Vagina (tissue), 2 donors: ENCODE data around the gene PRSS36.

Source experiments
- POLR2A ChIP-seq, 2 donors: fragments of 450-650 bp; IDR thresholded peaks; one replicate each; pipeline ENCODE4 v1.6.1; 2017; ENCODE audit warnings: antibody characterized with exemption in 2 of 2, mild to moderate bottlenecking in 2 of 2, moderate library complexity in 2 of 2
- TF ChIP-seq, protein P1 (sequence below), 3 experiments: fragments of 450-650 bp in 2 of 3; fragments of 200-600 bp in 1 of 3; sonication (generic) in 1 of 3; IDR thresholded peaks; one replicate each; pipeline ENCODE4 v1.5.1; 2017 to 2019; ENCODE audit warnings: antibody characterized with exemption in 3 of 3, mild to moderate bottlenecking in 2 of 3, moderate library complexity in 2 of 3

DNA sequence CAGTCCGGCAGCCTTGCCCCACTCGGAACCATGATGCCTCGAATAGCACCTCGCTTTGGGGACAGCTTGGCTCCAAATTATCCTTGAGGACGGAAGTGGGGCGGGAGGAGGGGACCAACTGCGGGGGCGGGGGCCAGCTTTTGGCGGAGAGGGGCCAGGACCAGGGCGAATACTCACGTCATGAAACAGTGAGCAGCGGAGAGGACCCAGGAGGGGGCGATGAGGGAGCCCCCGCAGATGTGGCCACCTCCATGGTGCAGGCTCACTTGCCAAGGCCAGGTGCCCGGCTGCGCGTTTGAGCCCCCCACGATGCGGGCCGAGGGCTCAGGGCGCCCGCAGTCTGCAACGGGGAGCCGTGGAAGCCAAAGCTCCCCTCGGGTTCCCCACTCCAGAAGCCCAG lies 970 bp downstream of the PRSS36 start:
- TF ChIP-seq, protein P1, sequence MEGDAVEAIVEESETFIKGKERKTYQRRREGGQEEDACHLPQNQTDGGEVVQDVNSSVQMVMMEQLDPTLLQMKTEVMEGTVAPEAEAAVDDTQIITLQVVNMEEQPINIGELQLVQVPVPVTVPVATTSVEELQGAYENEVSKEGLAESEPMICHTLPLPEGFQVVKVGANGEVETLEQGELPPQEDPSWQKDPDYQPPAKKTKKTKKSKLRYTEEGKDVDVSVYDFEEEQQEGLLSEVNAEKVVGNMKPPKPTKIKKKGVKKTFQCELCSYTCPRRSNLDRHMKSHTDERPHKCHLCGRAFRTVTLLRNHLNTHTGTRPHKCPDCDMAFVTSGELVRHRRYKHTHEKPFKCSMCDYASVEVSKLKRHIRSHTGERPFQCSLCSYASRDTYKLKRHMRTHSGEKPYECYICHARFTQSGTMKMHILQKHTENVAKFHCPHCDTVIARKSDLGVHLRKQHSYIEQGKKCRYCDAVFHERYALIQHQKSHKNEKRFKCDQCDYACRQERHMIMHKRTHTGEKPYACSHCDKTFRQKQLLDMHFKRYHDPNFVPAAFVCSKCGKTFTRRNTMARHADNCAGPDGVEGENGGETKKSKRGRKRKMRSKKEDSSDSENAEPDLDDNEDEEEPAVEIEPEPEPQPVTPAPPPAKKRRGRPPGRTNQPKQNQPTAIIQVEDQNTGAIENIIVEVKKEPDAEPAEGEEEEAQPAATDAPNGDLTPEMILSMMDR (IDR thresholded peaks at IDR 0.05) = no peak
- TF ChIP-seq POLR2A (IDR thresholded peaks at IDR 0.05) = no peak
